TTC549 (cell line): ENCODE measurements around the gene TMSB10.
"Not testable (repeated sequence)": the region's sequence is repeated elsewhere in the genome, so short reads cannot be mapped to it uniquely, and the experiment has no call there.

Source experiments
- FAIRE-seq: peaks from 2 replicates; lab custom pipeline; 2012; peaks lifted over from hg19 to GRCh38; lab: Jason Lieb, UNC

Gene TMSB10

DNA sequence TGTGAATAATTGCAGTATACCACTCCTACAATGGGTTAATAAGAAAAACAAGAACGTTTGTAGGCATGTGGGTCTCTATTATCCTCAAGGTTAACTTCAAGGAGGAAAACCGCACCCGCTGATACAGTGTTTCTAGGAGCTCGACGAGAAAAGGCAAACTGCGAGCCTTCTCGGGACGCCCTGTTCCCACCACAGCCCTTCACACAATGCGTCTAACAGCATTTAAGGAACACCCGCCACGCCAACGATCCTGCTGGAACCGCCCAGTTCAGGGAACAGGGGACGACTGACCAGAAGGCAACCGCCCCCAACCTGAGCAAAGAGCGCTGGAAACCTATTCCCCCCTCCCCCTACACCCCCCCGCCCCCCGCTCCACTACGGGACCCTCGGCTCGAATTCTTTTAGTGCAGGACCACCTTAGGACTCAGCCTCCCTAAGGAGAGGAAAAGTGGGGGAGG lies 710 bp upstream of the TMSB10 start:
- no peak for FAIRE-seq

DNA sequence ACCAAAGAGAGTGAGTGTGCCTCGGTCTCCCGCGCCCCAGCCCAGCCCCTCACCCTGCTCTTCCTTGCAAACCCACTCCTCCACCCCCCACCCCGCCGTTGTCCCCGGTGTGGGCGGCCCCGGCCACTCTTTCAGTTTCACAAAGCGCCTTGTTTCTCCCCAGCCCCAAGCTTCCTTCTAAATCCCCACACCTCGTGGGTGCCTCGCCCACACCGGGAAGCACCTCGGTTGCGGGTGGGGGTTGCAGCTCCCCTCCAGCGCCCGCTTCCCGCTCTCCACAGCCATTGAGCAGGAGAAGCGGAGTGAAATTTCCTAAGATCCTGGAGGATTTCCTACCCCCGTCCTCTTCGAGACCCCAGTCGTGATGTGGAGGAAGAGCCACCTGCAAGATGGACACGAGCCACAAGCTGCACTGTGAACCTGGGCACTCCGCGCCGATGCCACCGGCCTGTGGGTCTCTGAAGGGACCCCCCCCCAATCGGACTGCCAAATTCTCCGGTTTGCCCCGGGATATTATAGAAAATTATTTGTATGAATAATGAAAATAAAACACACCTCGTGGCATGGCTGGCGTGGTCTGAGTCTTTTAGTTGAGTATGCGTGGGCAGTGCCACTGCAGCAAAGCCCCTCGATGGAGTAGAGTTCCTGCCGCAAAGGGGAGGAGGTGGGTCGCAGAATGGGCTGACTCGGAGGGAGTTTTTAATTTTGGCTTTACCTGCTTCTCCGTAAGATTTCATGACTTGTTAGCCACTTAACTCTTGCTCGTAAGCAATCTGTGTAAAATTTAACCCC lies 848 bp downstream of the TMSB10 start:
- no peak for FAIRE-seq

DNA sequence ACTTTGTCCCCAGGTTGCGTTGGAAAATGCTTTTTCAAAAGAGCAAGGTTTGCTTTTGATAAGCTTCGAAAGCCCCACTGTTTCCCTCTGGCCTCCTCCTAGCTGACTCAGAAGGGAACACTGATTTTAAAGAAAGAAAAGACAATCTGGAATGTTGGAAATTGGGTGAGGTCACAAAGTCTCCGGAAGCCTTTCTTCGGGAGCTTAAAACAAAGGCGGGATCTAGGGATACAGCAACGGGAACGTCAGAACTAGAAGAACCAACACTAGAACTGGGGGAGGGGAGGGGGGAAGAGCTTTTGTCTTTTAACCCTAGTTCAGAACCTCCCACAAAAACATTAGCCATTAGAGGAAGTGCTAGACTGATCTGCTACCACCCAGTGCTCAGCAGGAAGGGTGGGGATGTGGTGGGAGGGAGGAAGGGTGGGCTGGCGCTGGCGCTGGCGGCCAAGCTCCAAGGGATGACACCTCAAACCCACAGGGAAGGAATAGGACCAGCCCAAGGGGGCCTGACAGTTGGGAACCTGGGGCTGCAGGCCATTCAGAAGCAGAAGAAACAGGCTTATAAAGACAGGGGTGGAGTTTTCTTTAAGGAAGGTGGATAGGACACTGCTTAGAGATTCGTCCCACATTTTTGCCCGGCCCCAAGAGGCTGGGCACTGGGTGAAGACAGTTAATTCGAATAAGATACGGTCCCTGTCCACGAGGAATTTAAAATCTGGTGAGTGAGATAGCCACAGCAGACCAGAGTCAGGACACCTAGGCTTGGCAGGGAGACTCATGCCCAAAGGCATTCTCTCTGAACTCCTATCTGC lies 1.7 kb downstream of the TMSB10 start:
- FAIRE-seq: no peak

DNA sequence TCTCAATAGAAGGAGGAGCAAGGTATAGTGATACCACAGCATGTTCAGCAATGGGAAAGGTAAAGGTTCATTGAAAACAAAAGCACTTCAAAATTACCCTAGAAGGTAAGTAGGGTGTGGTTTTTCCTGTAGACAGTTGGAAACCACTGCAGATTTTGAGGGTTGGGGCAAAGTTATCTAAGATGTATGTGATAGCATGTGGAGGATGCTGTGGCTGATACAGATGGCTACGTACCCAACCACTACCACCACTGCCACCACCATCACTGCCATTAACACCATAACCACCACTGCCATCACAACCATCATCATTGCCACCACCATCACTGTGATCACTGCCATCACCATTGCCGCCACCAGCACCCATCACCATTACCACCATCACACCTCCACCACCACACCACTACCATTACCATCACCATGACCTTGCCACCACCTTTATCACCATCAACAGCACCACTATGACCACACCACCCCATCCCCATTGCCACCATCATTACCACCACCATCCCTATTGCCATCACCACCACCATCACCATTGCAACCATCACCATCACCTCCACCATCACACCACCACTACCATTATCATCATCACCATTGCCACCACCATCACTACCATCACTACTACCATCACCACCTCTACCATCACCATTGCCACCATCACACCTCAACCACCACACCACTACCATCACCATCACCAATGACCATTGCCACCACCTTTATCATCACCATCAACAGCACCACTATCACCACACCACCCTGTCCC lies 3.7 kb downstream of the TMSB10 start:
- no peak for FAIRE-seq

GRCh38 chr2:84911135-84911678 lies 5.8 kb downstream of the TMSB10 start:
- no peak for FAIRE-seq

DNA sequence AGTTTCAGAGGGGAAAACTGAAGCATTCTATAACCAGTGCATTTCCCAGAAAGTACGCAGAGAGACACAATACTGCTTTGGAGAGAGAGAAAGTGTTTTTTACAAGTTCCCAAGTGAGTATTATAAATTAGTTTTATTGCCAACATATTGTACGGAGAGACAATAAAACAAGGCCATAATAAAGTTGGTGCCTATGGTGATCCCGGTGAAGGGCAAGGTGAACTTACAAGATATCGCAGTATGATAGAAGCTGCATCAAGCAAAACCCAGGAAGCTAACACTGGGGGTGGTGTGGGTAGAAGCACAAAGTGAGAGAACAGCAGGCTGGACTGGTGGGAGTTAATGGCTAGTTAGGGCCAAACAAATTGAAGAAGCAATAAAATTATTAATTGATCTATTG lies 7.5 kb downstream of the TMSB10 start:
- FAIRE-seq: no peak

DNA sequence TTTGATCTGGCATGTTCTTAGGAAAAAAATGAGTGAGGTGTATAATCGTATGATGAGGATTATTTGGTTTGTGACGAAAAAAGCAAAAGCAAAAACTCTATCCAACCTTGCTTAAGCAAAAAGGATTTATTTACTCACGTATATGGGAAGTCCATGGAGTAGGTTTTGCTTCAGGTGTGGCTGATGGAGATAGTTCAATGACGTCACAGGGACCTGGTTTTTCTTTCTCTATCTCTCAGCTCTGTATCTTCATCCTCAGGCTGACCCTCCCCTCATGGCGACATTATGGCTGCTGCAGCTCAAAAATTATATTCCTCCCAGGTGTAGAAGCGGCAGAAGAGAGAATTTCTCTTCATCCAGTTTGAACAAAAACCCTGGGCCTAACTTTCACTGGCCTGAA lies 8.9 kb downstream of the TMSB10 start:
- FAIRE-seq: no peak

- not testable (repeated sequence) for FAIRE-seq
These were observed 10.2 kb downstream of the TMSB10 start for GRCh38 chr2:84915675-84916074.

DNA sequence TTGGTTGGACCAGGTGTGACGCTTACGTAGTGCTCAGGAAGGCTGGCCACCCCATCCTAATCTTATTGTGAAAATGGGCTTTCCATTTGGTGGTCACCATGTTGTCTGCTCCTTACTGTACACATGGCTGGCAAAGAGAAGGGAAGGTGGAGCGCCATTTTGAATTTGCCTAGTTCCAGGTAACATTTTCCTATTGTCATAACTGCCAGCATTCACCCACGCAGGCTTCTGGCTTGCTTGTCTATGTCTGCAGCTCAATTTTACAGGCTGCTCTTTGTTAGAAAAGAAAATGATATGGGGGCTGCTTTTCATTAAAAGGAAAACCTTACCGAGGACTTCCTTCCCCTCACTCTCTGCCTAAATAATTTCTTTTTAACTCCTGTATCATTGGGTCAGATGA lies 12.4 kb downstream of the TMSB10 start:
- FAIRE-seq: not testable (repeated sequence)

DNA sequence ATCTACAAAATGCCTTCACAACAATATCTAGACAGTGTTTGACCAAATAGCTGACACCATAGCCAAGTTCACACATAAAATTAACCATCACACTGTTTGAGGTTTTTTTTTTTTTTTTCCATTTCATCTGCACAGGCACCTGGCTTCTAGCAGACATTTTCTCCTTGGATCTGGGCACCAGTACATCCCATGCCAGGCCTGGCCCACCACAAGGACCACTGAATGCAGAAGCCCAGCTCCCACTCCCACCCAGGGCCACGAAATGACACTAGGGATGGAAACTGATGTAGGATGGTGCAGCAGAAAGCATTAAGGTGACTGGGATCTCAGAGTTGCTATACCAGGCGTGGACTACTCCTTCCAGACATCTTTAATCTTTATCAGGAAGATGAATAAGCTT lies 13.0 kb downstream of the TMSB10 start:
- FAIRE-seq: no peak

DNA sequence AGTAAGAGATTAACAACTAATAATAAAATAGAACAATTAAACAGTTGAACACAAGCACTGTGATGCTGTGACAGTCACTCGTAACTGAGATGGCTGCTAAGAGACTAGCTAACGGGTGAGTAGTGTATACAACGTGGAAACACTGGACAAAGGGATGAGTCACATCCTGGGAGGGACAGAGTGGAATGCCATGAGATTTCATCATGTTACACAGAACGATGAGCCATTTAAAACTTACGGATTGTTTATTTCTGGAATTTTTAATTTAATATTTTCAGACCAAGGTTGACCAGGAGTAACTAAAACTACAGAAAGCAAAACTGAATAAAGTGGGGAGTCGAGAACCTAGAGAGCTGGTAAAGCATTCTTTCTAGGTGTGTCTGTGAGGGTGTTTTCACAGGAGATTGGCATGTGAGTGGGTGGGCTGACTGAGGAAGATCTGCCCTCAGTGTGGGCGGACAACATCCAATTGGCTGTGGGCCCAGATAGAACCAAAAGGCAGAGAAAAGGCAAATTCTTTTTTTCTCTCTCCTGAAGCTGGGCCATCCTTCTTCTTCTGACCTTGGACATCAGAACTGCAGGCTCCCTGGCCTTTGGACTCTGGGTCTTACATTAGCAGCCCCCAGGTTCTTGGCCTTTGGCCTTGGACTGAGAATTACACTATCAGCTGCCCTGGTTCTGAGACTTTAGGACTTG lies 14.6 kb downstream of the TMSB10 start:
- FAIRE-seq: peak; percentile 84

GRCh38 chr2:84923009-84923408 lies 17.6 kb downstream of the TMSB10 start:
- no peak for FAIRE-seq

DNA sequence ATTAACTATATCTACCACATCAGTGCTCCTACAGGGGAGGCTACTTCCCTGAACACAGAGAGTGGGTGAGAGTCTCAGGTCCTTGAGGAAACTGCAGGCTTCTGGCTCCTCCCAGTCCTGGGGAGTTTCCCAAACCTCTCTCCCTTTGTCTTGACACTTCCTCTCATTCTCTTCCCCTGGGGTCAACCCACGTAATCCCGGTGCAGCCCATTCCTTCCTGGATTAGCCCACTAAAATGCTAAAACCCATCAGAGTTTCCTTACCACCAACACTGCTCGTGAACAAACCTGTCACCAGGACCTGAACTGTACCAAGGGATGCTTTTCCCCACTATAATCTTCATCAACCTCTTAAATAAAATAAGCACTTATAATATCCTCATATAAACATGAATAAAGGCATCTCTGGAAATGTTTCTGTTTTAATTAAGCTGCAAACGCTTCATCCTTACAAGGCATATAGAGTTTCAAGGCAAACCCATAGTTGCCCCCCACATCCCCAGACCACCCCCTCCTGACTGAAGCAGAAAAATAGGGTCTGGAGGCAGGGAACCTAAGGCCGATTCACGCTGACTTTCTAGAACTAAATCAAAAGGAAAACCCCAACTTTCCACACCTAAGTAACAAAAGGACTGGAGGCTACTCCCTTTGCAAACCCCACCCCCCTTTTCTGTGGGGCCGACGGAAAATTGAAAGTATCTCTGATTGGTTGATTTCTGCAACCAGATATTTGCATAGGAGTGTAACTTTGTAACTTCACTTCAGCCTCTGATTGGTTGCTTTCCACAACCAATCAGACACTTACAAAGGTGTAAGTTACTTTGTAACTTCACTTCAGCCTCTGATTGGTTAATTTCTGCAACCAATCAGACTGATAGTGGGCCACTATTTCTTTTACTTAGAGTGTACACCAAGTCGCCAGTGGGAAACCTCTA lies 19.0 kb downstream of the TMSB10 start:
- no peak for FAIRE-seq

DNA sequence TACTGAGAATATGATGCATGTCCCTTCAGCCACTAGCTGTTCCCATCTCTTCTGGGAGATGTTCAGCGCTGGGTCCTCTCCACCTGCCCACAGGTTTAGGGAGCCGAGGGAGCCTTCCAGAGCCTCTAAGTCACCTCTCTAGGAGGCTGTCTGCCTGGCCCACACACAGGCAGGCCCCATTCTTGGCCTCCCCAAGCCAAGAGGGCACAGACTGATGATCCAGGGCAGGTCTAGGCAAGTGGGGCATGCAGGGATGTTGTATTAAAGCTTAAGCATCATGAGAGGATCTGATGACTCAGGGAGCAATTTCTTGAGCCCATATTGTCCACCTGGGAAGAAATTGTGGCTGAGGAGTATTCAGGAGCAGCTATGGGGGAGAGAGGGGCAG lies 19.9 kb downstream of the TMSB10 start:
- FAIRE-seq: no peak

DNA sequence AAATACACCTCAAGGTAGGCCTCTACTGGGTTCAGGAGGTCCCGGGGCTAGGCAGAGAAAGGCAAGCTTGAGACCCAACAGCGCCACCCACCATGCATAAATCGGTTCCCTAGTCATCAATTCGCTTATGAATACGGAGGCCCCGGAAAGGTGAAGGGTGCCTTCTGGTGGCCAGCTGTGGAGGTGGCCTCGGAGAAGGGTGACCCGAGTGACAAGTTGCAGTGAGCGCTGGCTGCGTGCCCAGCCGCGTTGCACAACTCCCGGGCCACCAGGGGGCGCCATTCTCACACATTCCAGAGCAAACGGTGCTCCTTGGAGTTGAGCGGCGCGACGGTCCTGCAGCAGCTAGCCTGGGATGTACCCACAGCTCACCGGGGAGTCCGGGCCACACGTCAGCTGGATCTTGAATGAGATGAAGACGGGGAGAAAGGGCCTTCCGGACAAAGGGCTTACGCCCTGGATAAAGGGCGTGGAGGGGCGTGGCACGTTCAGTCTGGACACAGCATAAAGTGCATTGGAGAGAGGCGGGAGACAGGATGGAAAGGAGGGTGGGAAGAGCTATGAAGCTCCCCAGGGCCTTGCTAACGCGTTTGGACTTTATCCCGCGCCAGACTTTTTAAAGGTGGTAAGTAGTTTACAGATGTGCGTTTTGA lies 20.4 kb downstream of the TMSB10 start:
- FAIRE-seq: peak; percentile 28

DNA sequence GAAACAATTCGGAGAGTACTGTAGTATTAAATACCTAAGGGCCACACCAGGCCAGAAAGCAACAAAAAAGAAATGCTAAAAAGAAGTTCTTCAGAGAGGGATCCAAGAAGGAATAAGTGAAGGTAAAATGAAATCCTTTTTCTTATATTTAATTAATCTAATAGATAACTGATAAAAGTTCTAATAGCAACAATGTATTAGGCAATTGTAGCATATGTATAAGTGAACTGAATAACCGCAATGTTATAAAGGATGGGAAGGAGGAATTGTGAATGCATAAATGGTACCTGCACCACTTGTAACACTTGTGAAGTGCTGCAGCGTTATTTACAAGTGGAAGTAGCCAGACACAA lies 21.8 kb downstream of the TMSB10 start:
- FAIRE-seq: no peak

GRCh38 chr2:84931384-84931821 lies 25.9 kb downstream of the TMSB10 start:
- FAIRE-seq: no peak

DNA sequence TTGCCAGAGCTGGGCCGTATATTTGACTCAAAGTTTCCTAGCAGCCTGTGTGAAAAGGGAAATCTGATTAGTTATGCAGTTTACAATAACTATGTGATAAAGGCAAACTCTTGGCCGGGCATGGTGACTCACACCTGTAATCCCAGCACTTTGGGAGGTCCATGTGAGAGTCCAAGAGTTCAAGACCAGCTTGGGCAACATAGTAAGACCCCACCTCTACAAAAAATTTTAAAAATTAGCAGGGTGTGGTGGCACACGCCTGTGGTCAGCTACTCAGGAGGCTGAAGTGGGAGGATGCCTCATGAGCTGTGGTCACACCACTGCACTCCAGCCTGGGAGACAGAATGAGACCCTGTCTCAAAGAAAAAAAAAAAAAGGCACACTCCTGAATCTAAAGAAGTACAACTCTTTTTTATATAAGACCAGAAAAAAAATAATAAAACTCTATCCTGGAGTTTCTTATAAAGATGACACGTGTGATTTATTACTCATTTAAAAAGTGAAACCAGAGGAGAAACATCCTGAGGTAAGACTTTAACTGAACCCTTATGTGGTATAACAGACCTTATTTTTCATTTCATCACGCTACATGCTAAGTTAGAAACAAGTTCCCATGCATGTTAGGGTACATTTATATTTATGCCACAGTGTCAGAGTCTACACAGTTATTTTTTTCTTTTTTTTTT lies 32.9 kb downstream of the TMSB10 start:
- no peak for FAIRE-seq

DNA sequence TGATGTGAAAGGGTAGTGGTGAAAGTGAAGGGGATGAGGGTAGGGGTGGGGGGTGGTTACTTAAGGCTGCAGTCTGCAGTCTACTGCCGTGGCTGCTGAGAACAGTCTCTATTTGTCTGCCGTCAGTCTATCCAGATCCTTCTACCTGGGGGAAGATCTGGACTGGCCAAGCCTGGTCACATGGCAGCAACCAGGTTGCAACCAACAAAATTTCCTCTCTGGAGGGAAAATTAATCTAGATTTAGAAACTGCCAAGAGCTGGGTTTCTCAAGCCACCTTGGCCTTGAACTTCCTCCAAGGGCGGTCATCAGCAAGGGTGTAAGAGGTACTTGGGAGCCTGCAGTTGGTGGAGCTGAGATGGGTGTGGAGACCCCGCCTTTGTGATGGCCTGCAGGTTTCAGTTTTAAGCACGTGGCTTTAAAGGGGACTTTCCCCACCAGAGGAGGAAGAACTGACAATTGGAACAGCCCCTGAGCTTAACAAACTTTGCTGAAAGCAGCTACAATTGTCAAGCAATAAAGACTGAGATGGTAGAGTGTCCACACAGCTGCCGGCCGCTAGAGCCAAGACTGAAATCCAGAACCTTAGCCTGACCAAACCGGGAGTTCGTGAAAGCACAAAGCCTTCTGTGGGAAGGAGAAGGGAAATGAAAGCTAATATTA lies 34.1 kb downstream of the TMSB10 start:
- FAIRE-seq: no peak
